ENCODE results near the gene NSUN4. TPM values are rescaled to one million over a fixed set of nuclear protein-coding genes. Genes with fewer than 3 reads are reported as not detected.

The NSUN4 gene
- total RNA-seq, 1 donor = 34.7 TPM

- DNase-seq (ENCODE audit: low read depth in 2 of 3, low spot score in 2 of 3) = no peak
These were observed 64.0 kb downstream of the NSUN4 start for GRCh38 chr1:46404482-46405196.

GRCh38 chr1:46405197-46405555, 64.6 kb downstream of the NSUN4 start:
- no peak for DNase-seq (ENCODE audit: low read depth in 2 of 3, low spot score in 2 of 3)

- no peak for DNase-seq (ENCODE audit: low read depth in 2 of 3, low spot score in 2 of 3)
These were observed 65.1 kb downstream of the NSUN4 start for GRCh38 chr1:46405724-46406123.

GRCh38 chr1:46406881-46407608, 66.4 kb downstream of the NSUN4 start:
- no peak for DNase-seq (ENCODE audit: low read depth in 2 of 3, low spot score in 2 of 3)

GRCh38 chr1:46407636-46408035, 67.0 kb downstream of the NSUN4 start:
- no peak for DNase-seq (ENCODE audit: low read depth in 2 of 3, low spot score in 2 of 3)

- no peak for DNase-seq (ENCODE audit: low read depth in 2 of 3, low spot score in 2 of 3)
These were observed 67.9 kb downstream of the NSUN4 start for GRCh38 chr1:46408356-46409062.

- DNase-seq (ENCODE audit: low read depth in 2 of 3, low spot score in 2 of 3) = no peak
These were observed 68.4 kb downstream of the NSUN4 start for GRCh38 chr1:46409063-46409372.

GRCh38 chr1:46410156-46411009, 69.8 kb downstream of the NSUN4 start:
- no peak for DNase-seq (ENCODE audit: low read depth in 2 of 3, low spot score in 2 of 3)

GRCh38 chr1:46411010-46411405, 70.4 kb downstream of the NSUN4 start:
- no peak for DNase-seq (ENCODE audit: low read depth in 2 of 3, low spot score in 2 of 3)

Other genes starting within 250 kb of the NSUN4 start
- 3.5 TPM for gene PIK3R3, start 208.2 kb upstream of the NSUN4 start, total RNA-seq
- not detected for gene TSPAN1, start 165.7 kb upstream of the NSUN4 start, total RNA-seq
- not detected for gene P3R3URF, start 164.3 kb upstream of the NSUN4 start, total RNA-seq
- gene POMGNT1, start 142.4 kb upstream of the NSUN4 start, total RNA-seq = 42.0 TPM
- gene LURAP1, start 137.5 kb upstream of the NSUN4 start, total RNA-seq = 8.9 TPM
- 3.0 TPM for gene RAD54L, start 93.0 kb upstream of the NSUN4 start, total RNA-seq
- gene LRRC41, start 37.2 kb upstream of the NSUN4 start, total RNA-seq = 96.7 TPM
- 233 TPM for gene UQCRH, start 37.1 kb upstream of the NSUN4 start, total RNA-seq
- 14.8 TPM for gene FAAH, start 53.5 kb downstream of the NSUN4 start, total RNA-seq
- gene DMBX1, start 149.0 kb downstream of the NSUN4 start, total RNA-seq = not detected
- not detected for gene KNCN, start 210.8 kb downstream of the NSUN4 start, total RNA-seq

Data from hematopoietic multipotent progenitor cell (in vitro differentiated cells).